GM21515 (cell line): ENCODE measurements around the gene TRPV3.
"Not testable (repeated sequence)": the region's sequence is repeated elsewhere in the genome, so short reads cannot be mapped to it uniquely, and the experiment has no call there.

Experiments
- ATAC-seq: cut with Tn5 transposase; IDR thresholded peaks from one replicate; pipeline ENCODE4 v1.9.1; 2021; ENCODE audit not compliant: unreplicated experiment

Gene TRPV3

GRCh38 chr17:3527468-3527867 lies 30.1 kb downstream of the TRPV3 start:
- ATAC-seq = no peak

GRCh38 chr17:3526971-3527370 lies 30.6 kb downstream of the TRPV3 start:
- ATAC-seq = no peak

GRCh38 chr17:3526491-3526890 lies 31.1 kb downstream of the TRPV3 start:
- no peak for ATAC-seq

- no peak for ATAC-seq
Measured at GRCh38 chr17:3524024-3524423, 33.6 kb downstream of the TRPV3 start.

- ATAC-seq = not testable (repeated sequence)
Measured at GRCh38 chr17:3519472-3519871, 38.1 kb downstream of the TRPV3 start.

GRCh38 chr17:3514873-3515272 lies 42.7 kb downstream of the TRPV3 start:
- ATAC-seq = no peak

GRCh38 chr17:3514167-3514566 lies 43.4 kb downstream of the TRPV3 start:
- ATAC-seq = not testable (repeated sequence)

GRCh38 chr17:3513305-3514035 lies 44.1 kb downstream of the TRPV3 start:
- ATAC-seq = no peak

GRCh38 chr17:3512505-3513171 lies 45.0 kb downstream of the TRPV3 start:
- ATAC-seq = no peak

GRCh38 chr17:3511852-3512504 lies 45.6 kb downstream of the TRPV3 start:
- no peak for ATAC-seq

- no peak for ATAC-seq
Measured at GRCh38 chr17:3510090-3510489, 47.5 kb downstream of the TRPV3 start.

GRCh38 chr17:3507869-3508268 lies 49.7 kb downstream of the TRPV3 start:
- no peak for ATAC-seq

GRCh38 chr17:3507071-3507470 lies 50.5 kb downstream of the TRPV3 start:
- no peak for ATAC-seq

GRCh38 chr17:3506054-3506453 lies 51.6 kb downstream of the TRPV3 start:
- no peak for ATAC-seq

GRCh38 chr17:3505008-3505407 lies 52.6 kb downstream of the TRPV3 start:
- ATAC-seq = no peak

GRCh38 chr17:3503285-3503684 lies 54.3 kb downstream of the TRPV3 start:
- no peak for ATAC-seq

GRCh38 chr17:3502466-3502865 lies 55.1 kb downstream of the TRPV3 start:
- ATAC-seq = no peak

- no peak for ATAC-seq
Measured at GRCh38 chr17:3501344-3501743, 56.3 kb downstream of the TRPV3 start.

GRCh38 chr17:3497101-3497500 lies 60.5 kb downstream of the TRPV3 start:
- ATAC-seq = no peak

- ATAC-seq = no peak
Measured at GRCh38 chr17:3485481-3486068, 72.0 kb downstream of the TRPV3 start.

GRCh38 chr17:3482852-3483251 lies 74.8 kb downstream of the TRPV3 start:
- ATAC-seq = no peak

GRCh38 chr17:3479988-3480387 lies 77.6 kb downstream of the TRPV3 start:
- no peak for ATAC-seq
